T-helper 2 cell treated with Interferon-gamma antibody and Interleukin-4, amounts not matched to agents 5 μg/mL and 100 μg/mL, for 36 hours (primary cell): ENCODE data around the gene EGFR.

Source experiments
- DNase-seq: peaks from one replicate; pipeline ENCODE4 v3.0.0; 2021; ENCODE audit warnings: low spot score
- H3K27ac Mint-ChIP-seq: one replicate; pipeline ENCODE4 v1.8.0; 2021; ENCODE audit warnings: mild to moderate bottlenecking, mixed read lengths
- H3K27me3 Mint-ChIP-seq: one replicate; pipeline ENCODE4 v1.8.0; 2021; ENCODE audit warnings: low read depth, mixed read lengths
- H3K36me3 Mint-ChIP-seq: one replicate; pipeline ENCODE4 v1.8.0; 2021; ENCODE audit warnings: low read depth, mixed read lengths
- H3K4me1 Mint-ChIP-seq: one replicate; pipeline ENCODE4 v1.8.0; 2021; ENCODE audit warnings: low read depth, mixed read lengths
- H3K4me3 Mint-ChIP-seq: one replicate; pipeline ENCODE4 v1.8.0; 2022; ENCODE audit warnings: mild to moderate bottlenecking, moderate library complexity, mixed read lengths
- H3K9me3 Mint-ChIP-seq: one replicate; pipeline ENCODE4 v1.8.0; 2021; ENCODE audit warnings: mixed read lengths

EGFR gene

GRCh38 chr7:55056068-55056467 lies 37.3 kb downstream of the EGFR start:
- Mint-ChIP-seq H3K27me3 (no peaks in the 10 kb centered on the region), H3K4me1 (no peaks in the 10 kb centered on the region), H3K9me3 (no peaks in the 10 kb centered on the region), H3K36me3 (no peaks in the 10 kb centered on the region), H3K4me3 (no peak overlapping the region), H3K27ac (no peak overlapping the region)
- DNase-seq = no peak

- DNase-seq = no peak
- no peaks in the 10 kb centered on the region for H3K4me1 Mint-ChIP-seq
- H3K27ac Mint-ChIP-seq = no peak overlapping the region
- no peaks in the 10 kb centered on the region for H3K9me3 Mint-ChIP-seq
- H3K36me3 Mint-ChIP-seq = no peaks in the 10 kb centered on the region
- no peak overlapping the region for H3K4me3 Mint-ChIP-seq
- no peaks in the 10 kb centered on the region for H3K27me3 Mint-ChIP-seq
These were observed 38.0 kb downstream of the EGFR start for GRCh38 chr7:55056577-55057480.

- H3K27ac Mint-ChIP-seq = no peak overlapping the region
- H3K4me1 Mint-ChIP-seq = no peaks in the 10 kb centered on the region
- no peaks in the 10 kb centered on the region for H3K36me3 Mint-ChIP-seq
- H3K27me3 Mint-ChIP-seq = no peaks in the 10 kb centered on the region
- H3K4me3 Mint-ChIP-seq = no peak overlapping the region
- H3K9me3 Mint-ChIP-seq = no peaks in the 10 kb centered on the region
- no peak for DNase-seq
These were observed 39.5 kb downstream of the EGFR start for GRCh38 chr7:55058314-55058713.

GRCh38 chr7:55059021-55059420 lies 40.2 kb downstream of the EGFR start:
- Mint-ChIP-seq H3K4me3 (no peak overlapping the region), H3K36me3 (no peaks in the 10 kb centered on the region), H3K9me3 (no peaks in the 10 kb centered on the region), H3K4me1 (no peaks in the 10 kb centered on the region), H3K27me3 (peaks cover 2% of the 10 kb centered on the region), H3K27ac (no peak overlapping the region)
- DNase-seq = no peak

GRCh38 chr7:55060085-55060484 lies 41.3 kb downstream of the EGFR start:
- H3K27me3 Mint-ChIP-seq = peaks cover 2% of the 10 kb centered on the region
- DNase-seq = no peak
- no peaks in the 10 kb centered on the region for H3K9me3 Mint-ChIP-seq
- H3K36me3 Mint-ChIP-seq = no peaks in the 10 kb centered on the region
- no peak overlapping the region for H3K4me3 Mint-ChIP-seq
- no peak overlapping the region for H3K27ac Mint-ChIP-seq
- H3K4me1 Mint-ChIP-seq = no peaks in the 10 kb centered on the region

GRCh38 chr7:55060636-55061022 lies 41.8 kb downstream of the EGFR start:
- Mint-ChIP-seq H3K4me1 (no peaks in the 10 kb centered on the region), H3K9me3 (no peaks in the 10 kb centered on the region), H3K4me3 (no peak overlapping the region), H3K27ac (no peak overlapping the region), H3K36me3 (no peaks in the 10 kb centered on the region), H3K27me3 (peaks cover 2% of the 10 kb centered on the region)
- no peak for DNase-seq

GRCh38 chr7:55061726-55062499 lies 43.1 kb downstream of the EGFR start:
- no peaks in the 10 kb centered on the region for H3K9me3 Mint-ChIP-seq
- H3K4me3 Mint-ChIP-seq = no peak overlapping the region
- H3K27me3 Mint-ChIP-seq = peaks cover 2% of the 10 kb centered on the region
- H3K36me3 Mint-ChIP-seq = no peaks in the 10 kb centered on the region
- no peak for DNase-seq
- H3K4me1 Mint-ChIP-seq = no peaks in the 10 kb centered on the region
- no peak overlapping the region for H3K27ac Mint-ChIP-seq

GRCh38 chr7:55063061-55063460 lies 44.2 kb downstream of the EGFR start:
- no peak for DNase-seq
- Mint-ChIP-seq H3K4me3 (no peak overlapping the region), H3K36me3 (no peaks in the 10 kb centered on the region), H3K27ac (no peak overlapping the region), H3K4me1 (no peaks in the 10 kb centered on the region), H3K9me3 (no peaks in the 10 kb centered on the region), H3K27me3 (peaks cover 2% of the 10 kb centered on the region)

- Mint-ChIP-seq H3K4me1 (no peaks in the 10 kb centered on the region), H3K36me3 (no peaks in the 10 kb centered on the region), H3K27me3 (peaks cover 4% of the 10 kb centered on the region), H3K4me3 (no peak overlapping the region), H3K9me3 (no peaks in the 10 kb centered on the region), H3K27ac (no peak overlapping the region)
- DNase-seq = no peak
These were observed 44.8 kb downstream of the EGFR start for GRCh38 chr7:55063633-55064032.

GRCh38 chr7:55065079-55065478 lies 46.3 kb downstream of the EGFR start:
- Mint-ChIP-seq H3K4me1 (no peaks in the 10 kb centered on the region), H3K4me3 (no peak overlapping the region), H3K27me3 (peaks cover 12% of the 10 kb centered on the region), H3K36me3 (no peaks in the 10 kb centered on the region), H3K9me3 (no peaks in the 10 kb centered on the region), H3K27ac (no peak overlapping the region)
- no peak for DNase-seq

GRCh38 chr7:55065511-55066229 lies 46.9 kb downstream of the EGFR start:
- Mint-ChIP-seq H3K9me3 (no peaks in the 10 kb centered on the region), H3K27ac (no peak overlapping the region), H3K4me1 (no peaks in the 10 kb centered on the region), H3K36me3 (no peaks in the 10 kb centered on the region), H3K4me3 (no peak overlapping the region), H3K27me3 (peaks cover 12% of the 10 kb centered on the region)
- DNase-seq = no peak

- H3K4me1 Mint-ChIP-seq = no peaks in the 10 kb centered on the region
- H3K36me3 Mint-ChIP-seq = no peaks in the 10 kb centered on the region
- peaks cover 12% of the 10 kb centered on the region for H3K27me3 Mint-ChIP-seq
- no peaks in the 10 kb centered on the region for H3K9me3 Mint-ChIP-seq
- no peak overlapping the region for H3K27ac Mint-ChIP-seq
- no peak overlapping the region for H3K4me3 Mint-ChIP-seq
- no peak for DNase-seq
These were observed 47.7 kb downstream of the EGFR start for GRCh38 chr7:55066524-55066923.

GRCh38 chr7:55066938-55067337 lies 48.1 kb downstream of the EGFR start:
- DNase-seq = no peak
- Mint-ChIP-seq H3K36me3 (no peaks in the 10 kb centered on the region), H3K9me3 (no peaks in the 10 kb centered on the region), H3K4me1 (no peaks in the 10 kb centered on the region), H3K4me3 (no peak overlapping the region), H3K27ac (no peak overlapping the region), H3K27me3 (peaks cover 12% of the 10 kb centered on the region)

GRCh38 chr7:55067748-55068147 lies 48.9 kb downstream of the EGFR start:
- H3K9me3 Mint-ChIP-seq = no peaks in the 10 kb centered on the region
- H3K27ac Mint-ChIP-seq = no peak overlapping the region
- H3K27me3 Mint-ChIP-seq = peaks cover 12% of the 10 kb centered on the region
- peaks cover under 1% of the 10 kb centered on the region for H3K4me1 Mint-ChIP-seq
- DNase-seq = no peak
- no peak overlapping the region for H3K4me3 Mint-ChIP-seq
- H3K36me3 Mint-ChIP-seq = no peaks in the 10 kb centered on the region
